ENCODE data around the gene CATSPERE.
"Not testable (repeated sequence)": the region's sequence is repeated elsewhere in the genome, so short reads cannot be mapped to it uniquely, and the experiment has no call there.

CATSPERE gene

DNA sequence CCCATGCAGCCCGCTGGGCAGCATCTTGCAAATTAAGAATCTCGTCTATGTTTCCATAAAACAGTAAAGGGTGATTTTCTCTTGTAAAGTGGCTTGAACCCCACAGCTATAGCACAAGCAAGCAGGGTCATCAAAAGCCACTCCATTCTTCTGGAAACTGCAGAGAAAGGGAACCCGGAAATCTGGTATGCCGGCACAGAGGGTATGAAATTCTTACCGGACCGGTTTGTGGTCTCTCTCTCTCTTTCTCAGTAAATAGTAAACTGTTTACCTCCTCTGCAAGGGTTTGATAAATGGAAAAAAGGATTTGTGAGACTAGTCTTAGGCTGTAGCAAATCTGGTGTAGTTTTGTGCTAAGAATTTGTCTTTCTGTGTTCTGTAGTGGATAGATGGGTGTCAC lies 6.7 kb upstream of the CATSPERE start:
- ChIA-PET POLR2A (no interaction called here), CTCF (no interaction called here)
- TF ChIP-seq HDGF (IDR thresholded peaks at IDR 0.05; ENCODE audit: borderline replicate concordance) = no peak
- no peak for DNase-seq (ENCODE audit: extremely low spot score)

DNA sequence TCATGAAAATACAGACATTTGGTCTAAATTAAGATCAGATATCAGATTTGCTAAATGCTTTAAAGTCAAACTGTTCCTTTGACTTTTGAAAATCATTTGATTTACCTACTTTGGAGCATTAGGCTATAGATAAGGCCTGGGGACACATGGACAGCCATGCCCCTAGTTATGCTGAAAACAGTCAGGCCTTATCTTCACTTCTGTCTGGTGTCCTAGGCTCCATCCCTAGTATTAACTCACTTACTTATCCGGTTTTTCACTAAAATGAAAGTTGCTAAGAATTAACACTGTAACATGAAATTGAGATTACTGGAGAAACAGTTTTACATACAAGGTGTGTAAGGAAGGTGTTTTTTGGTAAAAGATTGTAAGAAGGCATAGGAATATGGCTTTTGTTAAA lies 4.5 kb upstream of the CATSPERE start:
- TF ChIP-seq HDGF (IDR thresholded peaks at IDR 0.05; ENCODE audit: borderline replicate concordance) (no peak), ARNT (IDR thresholded peaks at IDR 0.05) (no peak), FOXA1 (IDR thresholded peaks at IDR 0.05) (no peak), FOXK2 (IDR thresholded peaks at IDR 0.05) (no peak), NFRKB (IDR thresholded peaks at IDR 0.05) (no peak), TARDBP (IDR thresholded peaks at IDR 0.05) (no peak), LEF1 (IDR thresholded peaks at IDR 0.05; ENCODE audit: borderline replicate concordance) (no peak), L3MBTL2 (conservative IDR thresholded peaks at IDR 0.05) (no peak), ELF4 (IDR thresholded peaks at IDR 0.05) (no peak), BHLHE40 (IDR thresholded peaks at IDR 0.05; ENCODE audit: borderline replicate concordance) (no peak), CTBP1 (IDR thresholded peaks at IDR 0.05; ENCODE audit: borderline replicate concordance) (no peak), SP1 (IDR thresholded peaks at IDR 0.05) (no peak)
- no peak for DNase-seq (ENCODE audit: extremely low spot score)
- ChIA-PET CTCF (interaction anchor here (0.6 kb wide), 1 partner anchor 79 kb away, joined by 3 read pairs; no protein-coding TSS in a partner anchor), POLR2A (no interaction called here)

DNA sequence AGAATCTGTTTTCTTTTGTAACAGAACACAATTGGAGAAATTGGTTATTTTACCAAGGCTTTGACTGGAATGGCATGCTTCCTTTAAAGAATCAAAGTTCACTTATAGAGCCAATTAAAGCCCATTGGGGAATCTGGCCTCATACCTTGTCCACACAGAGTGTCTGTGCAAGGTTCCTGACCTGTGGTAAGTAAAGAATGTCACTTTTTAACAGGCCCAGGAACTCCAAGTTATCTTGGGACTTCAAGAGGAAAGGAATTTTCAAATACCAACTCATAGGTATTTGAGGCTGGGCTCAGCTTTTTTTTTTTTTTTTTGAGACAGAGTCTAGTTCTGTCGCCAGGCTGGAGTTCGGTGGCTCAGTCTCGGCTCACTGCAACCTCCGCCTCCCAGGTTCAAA lies 2.3 kb upstream of the CATSPERE start:
- POLR2A ChIA-PET = no interaction called here
- CTCF ChIA-PET = interaction anchor here (0.6 kb wide), 2 partner anchors 1177 to 1245 kb away, joined by 3 read pairs; no protein-coding TSS in a partner anchor
- DNase-seq (ENCODE audit: extremely low spot score) = no peak
- TF ChIP-seq FOXA1 (IDR thresholded peaks at IDR 0.05) (no peak), NFRKB (IDR thresholded peaks at IDR 0.05) (no peak), ARNT (IDR thresholded peaks at IDR 0.05) (no peak), SUZ12 (IDR thresholded peaks at IDR 0.05) (no peak), LEF1 (IDR thresholded peaks at IDR 0.05; ENCODE audit: borderline replicate concordance) (no peak), ZNF384 (IDR thresholded peaks at IDR 0.05) (no peak), BHLHE40 (IDR thresholded peaks at IDR 0.05; ENCODE audit: borderline replicate concordance) (no peak), TARDBP (IDR thresholded peaks at IDR 0.05) (no peak), ELF4 (IDR thresholded peaks at IDR 0.05) (no peak), L3MBTL2 (conservative IDR thresholded peaks at IDR 0.05) (no peak), CTBP1 (IDR thresholded peaks at IDR 0.05; ENCODE audit: borderline replicate concordance) (no peak), SP1 (IDR thresholded peaks at IDR 0.05) (no peak), FOXK2 (IDR thresholded peaks at IDR 0.05) (no peak), FOXM1 (IDR thresholded peaks at IDR 0.05; ENCODE audit: borderline replicate concordance) (no peak)
- TF ChIP-seq, protein P1, sequence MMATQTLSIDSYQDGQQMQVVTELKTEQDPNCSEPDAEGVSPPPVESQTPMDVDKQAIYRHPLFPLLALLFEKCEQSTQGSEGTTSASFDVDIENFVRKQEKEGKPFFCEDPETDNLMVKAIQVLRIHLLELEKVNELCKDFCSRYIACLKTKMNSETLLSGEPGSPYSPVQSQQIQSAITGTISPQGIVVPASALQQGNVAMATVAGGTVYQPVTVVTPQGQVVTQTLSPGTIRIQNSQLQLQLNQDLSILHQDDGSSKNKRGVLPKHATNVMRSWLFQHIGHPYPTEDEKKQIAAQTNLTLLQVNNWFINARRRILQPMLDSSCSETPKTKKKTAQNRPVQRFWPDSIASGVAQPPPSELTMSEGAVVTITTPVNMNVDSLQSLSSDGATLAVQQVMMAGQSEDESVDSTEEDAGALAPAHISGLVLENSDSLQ (IDR thresholded peaks at IDR 0.05) = no peak

GRCh38 chr1:244460197-244460596 lies 876 bp upstream of the CATSPERE start:
- no peak for TF ChIP-seq ZNF384 (IDR thresholded peaks at IDR 0.05)
- no peak for TF ChIP-seq FOXM1 (IDR thresholded peaks at IDR 0.05; ENCODE audit: borderline replicate concordance)
- TF ChIP-seq ARNT (IDR thresholded peaks at IDR 0.05) = no peak
- no peak for TF ChIP-seq FOXA1 (IDR thresholded peaks at IDR 0.05)
- no peak for TF ChIP-seq L3MBTL2 (conservative IDR thresholded peaks at IDR 0.05)
- TF ChIP-seq LEF1 (IDR thresholded peaks at IDR 0.05; ENCODE audit: borderline replicate concordance) = no peak
- no peak for TF ChIP-seq BHLHE40 (IDR thresholded peaks at IDR 0.05; ENCODE audit: borderline replicate concordance)
- TF ChIP-seq ELF4 (IDR thresholded peaks at IDR 0.05) = no peak
- no peak for TF ChIP-seq SP1 (IDR thresholded peaks at IDR 0.05)
- no peak for DNase-seq (ENCODE audit: extremely low spot score)
- ChIA-PET POLR2A (interaction anchor here (1.3 kb wide), 1 partner anchor 140 kb away, joined by 3 read pairs; no protein-coding TSS in a partner anchor), CTCF (no interaction called here)

DNA sequence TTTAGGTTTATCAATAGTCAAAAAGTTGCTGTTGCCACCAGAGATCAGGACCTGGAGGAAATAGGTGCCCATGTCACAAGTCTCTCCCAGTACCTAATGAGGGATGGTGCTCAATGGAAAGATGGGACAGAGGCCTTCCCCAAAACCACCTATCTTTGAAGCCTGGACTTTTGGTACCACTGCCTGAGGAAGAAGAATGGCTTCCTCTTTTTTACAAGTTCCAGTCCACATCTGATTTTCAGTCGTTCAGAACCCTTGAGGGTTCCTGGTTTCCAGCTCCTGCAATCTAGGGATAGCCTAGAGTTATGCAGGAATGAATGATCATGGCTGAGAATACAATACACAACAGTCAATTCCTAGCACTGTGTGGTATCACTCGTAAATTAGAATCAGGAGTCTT lies 5.7 kb downstream of the CATSPERE start:
- ChIA-PET CTCF (no interaction called here), POLR2A (no interaction called here)
- no peak for TF ChIP-seq FOXK2 (IDR thresholded peaks at IDR 0.05)
- TF ChIP-seq TARDBP (IDR thresholded peaks at IDR 0.05) = no peak
- no peak for TF ChIP-seq SUZ12 (IDR thresholded peaks at IDR 0.05)
- TF ChIP-seq, protein P1 (IDR thresholded peaks at IDR 0.05) = no peak
- no peak for TF ChIP-seq ARNT (IDR thresholded peaks at IDR 0.05)
- no peak for TF ChIP-seq LEF1 (IDR thresholded peaks at IDR 0.05; ENCODE audit: borderline replicate concordance)
- no peak for TF ChIP-seq CTBP1 (IDR thresholded peaks at IDR 0.05; ENCODE audit: borderline replicate concordance)
- no peak for TF ChIP-seq L3MBTL2 (conservative IDR thresholded peaks at IDR 0.05)
- no peak for TF ChIP-seq ZNF384 (IDR thresholded peaks at IDR 0.05)
- no peak for TF ChIP-seq NFRKB (IDR thresholded peaks at IDR 0.05)
- TF ChIP-seq HDGF (IDR thresholded peaks at IDR 0.05; ENCODE audit: borderline replicate concordance) = no peak
- TF ChIP-seq SP1 (IDR thresholded peaks at IDR 0.05) = no peak
- TF ChIP-seq BHLHE40 (IDR thresholded peaks at IDR 0.05; ENCODE audit: borderline replicate concordance) = no peak
- TF ChIP-seq FOXM1 (IDR thresholded peaks at IDR 0.05; ENCODE audit: borderline replicate concordance) = no peak
- no peak for TF ChIP-seq ELF4 (IDR thresholded peaks at IDR 0.05)
- DNase-seq (ENCODE audit: extremely low spot score) = no peak

DNA sequence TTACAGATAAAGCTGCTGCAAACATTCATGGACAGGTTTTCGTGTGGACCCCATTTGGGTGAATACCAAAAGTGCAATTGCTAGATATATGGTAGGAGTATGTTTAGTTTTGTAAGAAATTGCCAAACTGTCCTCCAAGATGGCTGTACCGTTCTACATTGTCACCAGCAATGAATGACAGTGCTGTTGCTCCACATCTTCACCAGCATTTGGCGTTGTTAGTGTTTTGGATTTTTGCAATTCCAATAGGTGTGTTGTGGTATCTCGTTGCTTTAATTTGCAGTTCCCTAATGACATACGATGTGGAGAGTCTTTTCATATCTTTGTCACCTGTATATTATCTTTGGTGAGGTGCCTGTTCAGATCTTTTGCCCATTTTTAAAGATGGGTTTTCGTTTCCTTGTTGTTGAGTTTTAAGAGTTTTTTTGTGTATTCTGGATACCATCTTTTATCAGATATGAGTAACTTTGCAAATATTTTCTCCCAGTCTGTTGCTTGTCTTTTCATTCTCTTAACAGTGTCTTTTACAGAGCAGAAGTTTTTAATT lies 12.1 kb downstream of the CATSPERE start:
- ChIA-PET POLR2A (no interaction called here), CTCF (no interaction called here)
- no peak for DNase-seq (ENCODE audit: extremely low spot score)
- no peak for TF ChIP-seq SUZ12 (IDR thresholded peaks at IDR 0.05)
- TF ChIP-seq CTBP1 (IDR thresholded peaks at IDR 0.05; ENCODE audit: borderline replicate concordance) = no peak
- TF ChIP-seq, protein P1 (IDR thresholded peaks at IDR 0.05) = no peak
- no peak for TF ChIP-seq ARNT (IDR thresholded peaks at IDR 0.05)
- TF ChIP-seq LEF1 (IDR thresholded peaks at IDR 0.05; ENCODE audit: borderline replicate concordance) = no peak
- TF ChIP-seq L3MBTL2 (conservative IDR thresholded peaks at IDR 0.05) = no peak
- no peak for TF ChIP-seq FOXK2 (IDR thresholded peaks at IDR 0.05)
- TF ChIP-seq BHLHE40 (IDR thresholded peaks at IDR 0.05; ENCODE audit: borderline replicate concordance) = no peak
- TF ChIP-seq FOXA1 (IDR thresholded peaks at IDR 0.05) = no peak
- TF ChIP-seq FOXM1 (IDR thresholded peaks at IDR 0.05; ENCODE audit: borderline replicate concordance) = no peak
- no peak for TF ChIP-seq TARDBP (IDR thresholded peaks at IDR 0.05)
- no peak for TF ChIP-seq HDGF (IDR thresholded peaks at IDR 0.05; ENCODE audit: borderline replicate concordance)
- TF ChIP-seq NFRKB (IDR thresholded peaks at IDR 0.05) = no peak
- no peak for TF ChIP-seq ZNF384 (IDR thresholded peaks at IDR 0.05)
- no peak for TF ChIP-seq SP1 (IDR thresholded peaks at IDR 0.05)
- no peak for TF ChIP-seq ELF4 (IDR thresholded peaks at IDR 0.05)

- POLR2A ChIA-PET; CTCF ChIA-PET; DNase-seq (ENCODE audit: extremely low spot score): not testable (repeated sequence)
Measured at GRCh38 chr1:244484971-244485370, 23.9 kb downstream of the CATSPERE start.

All from HEK293T (cell line).